Tongue (tissue), 2 donors: ENCODE data around the gene PITPNB. TPM values are rescaled to one million over a fixed set of nuclear protein-coding genes. Genes with fewer than 3 reads are reported as not detected.

Source experiments
- small RNA-seq: library from RNA; depleted of rRNA; stranded (forward); fragments of <200 nt; gene quantifications from one replicate; pipeline ENCODE3, GENCODE V24; 2014; ENCODE audit warnings: low replicate concordance
- total RNA-seq: library from RNA; depleted of rRNA; stranded (reverse); fragments of >200 nt; gene quantifications from one replicate; pipeline ENCODE4 v1.2.3, GENCODE V29; 2014

The PITPNB gene
- total RNA-seq, 1 donor from 2014 or later = 52.1 TPM

Small RNAs within 50 kb of the gene (small RNA-seq; reads per million reads assigned to genes)
- gene MIR3199-1 (0.11 reads per million), gene RF02198 (not detected)

Other genes starting within 250 kb of the PITPNB start
- 27.0 TPM for gene MN1, start 117.5 kb downstream of the PITPNB start, total RNA-seq